Gastroesophageal sphincter (tissue), 4 donors: ENCODE data around the gene BRAT1. TPM values are rescaled to one million over a fixed set of nuclear protein-coding genes. Genes with fewer than 3 reads are reported as not detected.
A peak's percentile ranks its signal among the peaks of the same experiment; 100 is the strongest.

ENCODE experiments used
- ATAC-seq: fragments of 150-250 bp; one replicate; pipeline ENCODE4 v1.9.1; 2016; ENCODE audit warnings: mild to moderate bottlenecking, moderate library complexity
- H3K27ac ChIP-seq, 4 donors: fragments of 200-600 bp; sonication (generic) in 3 of 4; 1 replicate in 3 of 4; 2 replicates in 1 of 4; pipeline ENCODE4 v1.5.1; 2016 to 2019
- H3K27me3 ChIP-seq: fragments of 200-600 bp; sonication (generic); one replicate; pipeline ENCODE4 v1.5.1; 2019
- H3K36me3 ChIP-seq, 2 donors: fragments of 200-600 bp; sonication (generic); one replicate each; pipeline ENCODE4 v1.5.1; 2019; ENCODE audit warnings: control low read depth in 1 of 2
- H3K4me1 ChIP-seq, 3 donors: fragments of 200-600 bp; sonication (generic); 1 replicate in 2 of 3; 2 replicates in 1 of 3; pipeline ENCODE4 v1.5.1; 2016 to 2019; ENCODE audit warnings: control low read depth in 2 of 3
- H3K4me3 ChIP-seq, 2 donors: fragments of 200-600 bp; sonication (generic); one replicate each; pipeline ENCODE4 v1.5.1; 2019; ENCODE audit warnings: mild to moderate bottlenecking in 1 of 2, moderate library complexity in 1 of 2
- H3K9me3 ChIP-seq, 3 donors: fragments of 200-600 bp; sonication (generic); one replicate each; pipeline ENCODE4 v1.5.1; 2017 to 2019; ENCODE audit warnings: control low read depth in 2 of 3
- CTCF ChIP-seq, 4 experiments: fragments of 200-600 bp in 2 of 4; fragments of 450-650 bp in 2 of 4; sonication (generic) in 1 of 4; IDR thresholded peaks; one replicate each; pipeline ENCODE4 v1.5.1; 2017 to 2019; ENCODE audit warnings: antibody characterized with exemption in 4 of 4, mild to moderate bottlenecking in 2 of 4, moderate library complexity in 2 of 4
- EP300 ChIP-seq: sonication (generic); formaldehyde crosslinking; IDR thresholded peaks from one replicate; pipeline ENCODE4 v1.6.1; 2017; ENCODE audit warnings: antibody characterized with exemption, mild to moderate bottlenecking
- POLR2A ChIP-seq, 2 donors: fragments of 450-650 bp; IDR thresholded peaks; one replicate each; pipeline ENCODE4 v1.6.1; 2017; ENCODE audit warnings: antibody characterized with exemption in 2 of 2, mild to moderate bottlenecking in 2 of 2, moderate library complexity in 1 of 2
- POLR2AphosphoS5 ChIP-seq: sonication (generic); formaldehyde crosslinking; IDR thresholded peaks from one replicate; pipeline ENCODE4 v1.6.1; 2017; ENCODE audit warnings: antibody characterized with exemption
- WGBS, 2 donors: methylation state at CpG; one replicate each; pipeline ENCODE4 v1.1.5; 2018; ENCODE audit warnings: low coverage in 1 of 2; 5-methylcytosine and 5-hydroxymethylcytosine counted together
- total RNA-seq, 4 donors: library from RNA; depleted of rRNA; stranded (reverse); fragments of >200 nt; gene quantifications; one replicate each; pipeline ENCODE4 v1.1.0, GENCODE V29; 2016

Gene BRAT1
- total RNA-seq, 4 donors from 2014 or later: 19.9 to 36.0 (median 32.4) TPM

- peak overlapping the region in 3 of 4 donors; percentile 70 to 80 (median 72) for H3K27ac ChIP-seq
- no peaks in the 10 kb centered on the region for H3K9me3 ChIP-seq
- no peak for ATAC-seq
- H3K36me3 ChIP-seq: no peaks in the 10 kb centered on the region
- TF ChIP-seq POLR2AphosphoS5 (no peak), CTCF (IDR thresholded peaks at IDR 0.05) (no peak), EP300 (no peak), POLR2A (IDR thresholded peaks at IDR 0.05) (no peak)
- 15 to 20% methylated on average over 1 to 4 of the region's 53 CpGs for WGBS, 2 donors
- H3K27me3 ChIP-seq: no peaks in the 10 kb centered on the region
- peaks cover 0 to 48% (median 16%) of the 10 kb centered on the region in 3 donors for H3K4me1 ChIP-seq
- peak overlapping the region; percentile 70 to 99 for H3K4me3 ChIP-seq
Measured at GRCh38 chr7:2559283-2559950, 4.1 kb upstream of the BRAT1 start.

- TF ChIP-seq EP300 (no peak), POLR2A (IDR thresholded peaks at IDR 0.05) (peak in 1 of 2 donors; percentile 13)
- peak; percentile 75 for ATAC-seq
- WGBS, 2 donors: 4 to 17% methylated on average over 3 to 16 of the region's 66 CpGs
- Histone ChIP-seq H3K27me3 (no peaks in the 10 kb centered on the region), H3K36me3 (no peaks in the 10 kb centered on the region), H3K27ac (peak within 1 kb of the TSS in 3 of 4 donors; percentile 70 to 80 (median 72)), H3K9me3 (no peaks in the 10 kb centered on the region), H3K4me1 (peaks cover 0 to 55% (median 23%) of the 10 kb centered on the region in 3 donors), H3K4me3 (peak within 1 kb of the TSS; percentile 70 to 99)
Measured at GRCh38 chr7:2558629-2559282, 3.4 kb upstream of the BRAT1 start, which contains the start of gene IQCE. IQCE (plus strand) TSS chr7:2558979; CDS start chr7:2559182, 203 bp downstream.

GRCh38 chr7:2554661-2555111, 638 bp downstream of the BRAT1 start:
- WGBS, 2 donors: 30% methylated on average over 2 of the region's 12 CpGs; no CpG with 5 or more reads in 1 of the 2 donors
- peak overlapping the region; percentile 89 to 99 (median 98) for H3K27ac ChIP-seq

GRCh38 chr7:2553831-2554581, 1.3 kb downstream of the BRAT1 start:
- H3K4me1 ChIP-seq: peaks cover 0 to 54% (median 24%) of the 10 kb centered on the region in 3 donors
- no peak for ATAC-seq
- H3K9me3 ChIP-seq: no peaks in the 10 kb centered on the region
- TF ChIP-seq EP300: no peak
- TF ChIP-seq POLR2AphosphoS5: no peak
- no peak for TF ChIP-seq POLR2A (IDR thresholded peaks at IDR 0.05)
- no peak for TF ChIP-seq CTCF (IDR thresholded peaks at IDR 0.05)
- no peaks in the 10 kb centered on the region for H3K27me3 ChIP-seq
- peaks cover 0 to 35% of the 10 kb centered on the region in 2 donors for H3K36me3 ChIP-seq
- H3K27ac ChIP-seq: peak overlapping the region in 1 of 4 donors; percentile 99
- 74 to 75% methylated on average over 7 of the region's 16 CpGs for WGBS, 2 donors
- peak overlapping the region; percentile 84 to 98 for H3K4me3 ChIP-seq

More at GRCh38 chr7:2554661-2555111, 638 bp downstream of the BRAT1 start:
- TF ChIP-seq EP300: no peak
- no peak for TF ChIP-seq POLR2A (IDR thresholded peaks at IDR 0.05)
- no peak for TF ChIP-seq POLR2AphosphoS5
- TF ChIP-seq CTCF (IDR thresholded peaks at IDR 0.05): no peak
- Histone ChIP-seq H3K4me3 (peak overlapping the region; percentile 84 to 98), H3K4me1 (peaks cover 0 to 58% (median 24%) of the 10 kb centered on the region in 3 donors), H3K27me3 (no peaks in the 10 kb centered on the region), H3K9me3 (no peaks in the 10 kb centered on the region), H3K36me3 (peaks cover 0 to 28% of the 10 kb centered on the region in 2 donors)
- ATAC-seq: no peak

- no peak for TF ChIP-seq CTCF (IDR thresholded peaks at IDR 0.05)
- Histone ChIP-seq H3K36me3 (peaks cover 0 to 44% of the 10 kb centered on the region in 2 donors), H3K4me3 (no peak overlapping the region), H3K9me3 (no peaks in the 10 kb centered on the region), H3K27ac (no peak overlapping the region), H3K27me3 (no peaks in the 10 kb centered on the region), H3K4me1 (peaks cover 0 to 48% (median 19%) of the 10 kb centered on the region in 3 donors)
- 87% methylated on average over 6 of the region's 10 CpGs; no CpG with 5 or more reads in 1 of the 2 donors for WGBS, 2 donors
- no peak for ATAC-seq
Measured at GRCh38 chr7:2553108-2553507, 2.2 kb downstream of the BRAT1 start.
